Kidney (tissue), 14 donors: Measurements from ENCODE around the gene PITPNC1. TPM values are rescaled to one million over a fixed set of nuclear protein-coding genes. Genes with fewer than 3 reads are reported as not detected.
A peak's percentile ranks its signal among the peaks of the same experiment; 100 is the strongest.

Experiments used
- DNase-seq, 5 donors: peaks; one replicate each; pipeline ENCODE4 v3.0.0-alpha.2; 2013 to 2020
- FAIRE-seq: peaks from 2 replicates; lab custom pipeline; 2012; peaks lifted over from hg19 to GRCh38; lab: Jason Lieb, UNC
- H3K27ac ChIP-seq, 2 donors: one replicate each; pipeline ENCODE4 v1.7.0; 2013; ENCODE audit warnings: low read depth in 2 of 2, low read length in 2 of 2, inconsistent platforms in 1 of 2
- H3K27me3 ChIP-seq: one replicate; pipeline ENCODE4 v1.7.1; 2013; ENCODE audit warnings: low read length, inconsistent platforms; ENCODE audit not compliant: control insufficient read depth, insufficient read depth
- H3K36me3 ChIP-seq, 3 donors: one replicate each; pipeline versions ENCODE4 v1.7.0 to v1.7.1; 2013; ENCODE audit warnings: low read length in 3 of 3, control low read depth in 1 of 3, inconsistent platforms in 1 of 3; ENCODE audit not compliant: insufficient read depth in 3 of 3, control insufficient read depth in 2 of 3
- H3K4me1 ChIP-seq, 3 donors: one replicate each; pipeline versions ENCODE4 v1.7.0 to v1.7.1; 2013; ENCODE audit warnings: low read length in 3 of 3, inconsistent platforms in 1 of 3, low read depth in 1 of 3; ENCODE audit not compliant: control insufficient read depth in 2 of 3, insufficient read depth in 2 of 3
- H3K4me3 ChIP-seq, 3 donors: one replicate each; pipeline versions ENCODE4 v1.7.0 to v1.8.1; 2013; ENCODE audit warnings: low read length in 3 of 3, control low read depth in 1 of 3, inconsistent platforms in 1 of 3
- H3K9ac ChIP-seq, 3 donors: one replicate each; pipeline versions ENCODE4 v1.7.0 to v1.7.1; 2013; ENCODE audit warnings: low read length in 3 of 3, control low read depth in 1 of 3, inconsistent platforms in 1 of 3
- H3K9me3 ChIP-seq, 3 donors: one replicate each; pipeline versions ENCODE4 v1.7.0 to v1.7.1; 2013; ENCODE audit warnings: low read length in 3 of 3, control low read depth in 1 of 3, inconsistent platforms in 1 of 3; ENCODE audit not compliant: control insufficient read depth in 2 of 3, insufficient read depth in 1 of 3
- CTCF ChIP-seq: IDR thresholded peaks from 3 replicates; pipeline ENCODE4 v1.5.1; 2012; ENCODE audit warnings: mild to moderate bottlenecking, moderate library complexity, borderline replicate concordance; ENCODE audit not compliant: insufficient read depth; ENCODE audit errors: extremely low read depth
- intact Hi-C: fragments of 100-400 bp; cut with DNase I; formaldehyde crosslinking; loops from one replicate; pipeline ENCODE4 v1.11.1; 2022
- polyA plus RNA-seq: library from polyadenylated mRNA; stranded (reverse); fragments of 350-450 nt; fragmentation: Illumina TruSeq; extraction: RNeasy Lipid Tissue Mini Kit (QIAGEN cat#74804); gene quantifications from one replicate; pipeline ENCODE4 v1.2.3, GENCODE V29; 2014; ENCODE audit warnings: low read depth, low replicate concordance; ENCODE audit not compliant: insufficient read depth
- total RNA-seq: library from RNA; stranded (reverse); fragmentation: NEBNext Ultra II Directional; extraction: Animal tissue kit (Norgen Biotek cat#: 25700); gene quantifications from one replicate; pipeline ENCODE4 v1.2.1, GENCODE V29; 2021
- donor health status: control.
- donor health status: control.
- donor health status: control.
- donor health status: control.
- donor health status: control.
- donor health status: DM: yes; HTN: yes; CAD: no.
- donor health status: Normal renal cell carcinoma (clear cell type).

The PITPNC1 gene
- total and polyA plus RNA-seq, 2 donors from 2014 or later: 14.2 to 41.3 TPM

- H3K27ac ChIP-seq: no peak overlapping the region
- intact Hi-C loops: no loop called here
- DNase-seq: no peak
These were observed 23.0 kb upstream of the PITPNC1 start for GRCh38 chr17:67353929-67354574.

GRCh38 chr17:67358612-67359011 is 18.5 kb upstream of the PITPNC1 start:
- peaks cover 4 to 25% (median 6%) of the 10 kb centered on the region in 3 donors for H3K36me3 ChIP-seq
- DNase-seq (no peak), FAIRE-seq (no peak)
- no peak overlapping the region for H3K9ac ChIP-seq
- H3K27me3 ChIP-seq: no peaks in the 10 kb centered on the region
- no peaks in the 10 kb centered on the region for H3K9me3 ChIP-seq
- no peak overlapping the region for H3K27ac ChIP-seq
- H3K4me1 ChIP-seq: peaks cover 0 to 6% (median 0%) of the 10 kb centered on the region in 3 donors
- no peak for TF ChIP-seq CTCF
- H3K4me3 ChIP-seq: no peak overlapping the region
- intact Hi-C loops: no loop called here

More at GRCh38 chr17:67353929-67354574, 23.0 kb upstream of the PITPNC1 start:
- Histone ChIP-seq H3K27me3 (no peaks in the 10 kb centered on the region), H3K4me1 (no peaks in the 10 kb centered on the region), H3K9ac (no peak overlapping the region), H3K9me3 (no peaks in the 10 kb centered on the region), H3K36me3 (peaks cover 4 to 42% (median 5%) of the 10 kb centered on the region in 3 donors), H3K4me3 (no peak overlapping the region)
- no peak for TF ChIP-seq CTCF
- FAIRE-seq: no peak

- H3K9ac ChIP-seq: no peak overlapping the region
- no peak for FAIRE-seq
- intact Hi-C loops: no loop called here
These were observed 16.9 kb upstream of the PITPNC1 start for GRCh38 chr17:67359960-67360791.

More at GRCh38 chr17:67359960-67360791, 16.9 kb upstream of the PITPNC1 start:
- no peak for TF ChIP-seq CTCF
- peaks cover 4 to 18% (median 6%) of the 10 kb centered on the region in 3 donors for H3K36me3 ChIP-seq
- no peaks in the 10 kb centered on the region for H3K9me3 ChIP-seq
- no peak overlapping the region for H3K4me3 ChIP-seq
- H3K4me1 ChIP-seq: peaks cover 0 to 11% (median 2%) of the 10 kb centered on the region in 3 donors
- H3K27ac ChIP-seq: no peak overlapping the region
- H3K27me3 ChIP-seq: no peaks in the 10 kb centered on the region
- DNase-seq: peak in 2 of 5 donors; percentile 25 to 44
